SK-N-SH (cell line): ENCODE results near the gene TCN2. TPM values are rescaled to one million over a fixed set of nuclear protein-coding genes. Genes with fewer than 3 reads are reported as not detected.

Experiments used
- CTCF ChIA-PET: fragments of 300-600, 350-600 bp; formaldehyde crosslinking; extraction: SDS; loops from one replicate; lab custom pipeline; 2021; lab: Yijun Ruan, JAX
- POLR2A ChIA-PET: fragments of 350-600 bp; sonication (Branson Sonifier 250); formaldehyde crosslinking; extraction: SDS; loops from one replicate; lab custom pipeline; 2020; ENCODE audit warnings: antibody characterized with exemption, inconsistent platforms; lab: Yijun Ruan, JAX
- DNase-seq: peaks from one replicate; pipeline ENCODE4 v3.0.0; 2012
- H2AFZ ChIP-seq: fragments of 200-600 bp; sonication (generic); 2 replicates; pipeline ENCODE4 v1.8.1; 2016; ENCODE audit warnings: antibody characterized with exemption, mild to moderate bottlenecking, low read depth
- H3F3A ChIP-seq: fragments of 200-600 bp; sonication (generic); replicated peaks from 2 replicates; pipeline ENCODE3; 2016; ENCODE audit warnings: antibody characterized with exemption, mild to moderate bottlenecking; ENCODE audit not compliant: insufficient read depth
- H3K27ac ChIP-seq, 2 experiments: fragments of 200-500 bp in 1 of 2; fragments of 200-600 bp in 1 of 2; sonication (Bioruptor generic) in 1 of 2; sonication (generic), shearing (Covaris generic) in 1 of 2; 2 replicates each; pipeline versions ENCODE4 v1.5.1 to v1.6.1; 2014 to 2016; ENCODE audit warnings: low read depth in 2 of 2, inconsistent platforms in 1 of 2, low read length in 1 of 2, mild to moderate bottlenecking in 1 of 2, mixed read lengths in 1 of 2
- H3K27me3 ChIP-seq: fragments of 200-600 bp; sonication (generic), shearing (Covaris generic); 2 replicates; pipeline ENCODE4 v1.6.1; 2016; ENCODE audit warnings: mixed run types; ENCODE audit not compliant: insufficient read depth
- H3K36me3 ChIP-seq, 2 experiments: fragments of 200-500 bp in 1 of 2; fragments of 200-600 bp in 1 of 2; sonication (Bioruptor generic) in 1 of 2; sonication (generic) in 1 of 2; replicated peaks in 1 of 2; 2 replicates each; pipeline versions ENCODE3 to v1.5.1; 2014 to 2016; ENCODE audit warnings: low read length in 1 of 2, mild to moderate bottlenecking in 1 of 2; ENCODE audit not compliant: insufficient read depth in 2 of 2, control insufficient read depth in 1 of 2
- H3K4me1 ChIP-seq, 2 experiments: fragments of 200-500 bp in 1 of 2; fragments of 200-600 bp in 1 of 2; sonication (Bioruptor generic) in 1 of 2; sonication (generic), shearing (Covaris generic) in 1 of 2; 2 replicates each; pipeline versions ENCODE4 v1.5.1 to v1.6.1; 2014 to 2016; ENCODE audit warnings: low read depth in 1 of 2, low read length in 1 of 2, mixed run types in 1 of 2; ENCODE audit not compliant: insufficient read depth in 2 of 2, control insufficient read depth in 1 of 2
- H3K4me2 ChIP-seq: fragments of 200-600 bp; sonication (generic), shearing (Covaris generic); 2 replicates; pipeline ENCODE4 v1.6.1; 2017; ENCODE audit warnings: mixed run types
- H3K4me3 ChIP-seq, 2 experiments: fragments of 200-500 bp in 1 of 2; fragments of 200-600 bp in 1 of 2; sonication (Bioruptor generic) in 1 of 2; sonication (generic), shearing (Covaris generic) in 1 of 2; 2 replicates each; pipeline versions ENCODE4 v1.5.1 to v1.8.1; 2014 to 2016; ENCODE audit warnings: low read depth in 2 of 2, inconsistent platforms in 1 of 2, low read length in 1 of 2, mild to moderate bottlenecking in 1 of 2, mixed read lengths in 1 of 2, moderate library complexity in 1 of 2
- H3K79me2 ChIP-seq: fragments of 200-600 bp; sonication (generic); 2 replicates; pipeline ENCODE4 v1.8.1; 2017; ENCODE audit warnings: mild to moderate bottlenecking; ENCODE audit not compliant: insufficient read depth
- H3K9ac ChIP-seq: fragments of 200-600 bp; sonication (generic); 2 replicates; pipeline ENCODE4 v1.6.1; 2017; ENCODE audit warnings: mixed run types
- H3K9me2 ChIP-seq: fragments of 200-600 bp; sonication (generic); 2 replicates; pipeline ENCODE4 v1.6.1; 2017; ENCODE audit warnings: mixed run types
- H3K9me3 ChIP-seq: fragments of 200-600 bp; sonication (generic); 2 replicates; pipeline ENCODE4 v1.6.1; 2017; ENCODE audit warnings: mixed run types, mild to moderate bottlenecking, moderate library complexity
- H4K20me1 ChIP-seq: fragments of 200-600 bp; sonication (generic); 2 replicates; pipeline ENCODE4 v1.6.1; 2017; ENCODE audit warnings: mild to moderate bottlenecking, mixed run types; ENCODE audit not compliant: insufficient read depth
- FOSL2 ChIP-seq: IDR thresholded peaks from 2 replicates; pipeline ENCODE4 v1.4.0; 2012; ENCODE audit warnings: low read depth, mild to moderate bottlenecking, moderate library complexity, borderline replicate concordance
- FOXM1 ChIP-seq: IDR thresholded peaks from 2 replicates; pipeline ENCODE4 v1.4.0; 2012; ENCODE audit warnings: low read depth, mild to moderate bottlenecking
- JUND ChIP-seq: IDR thresholded peaks from 2 replicates; pipeline ENCODE4 v1.4.0; 2012
- MEF2A ChIP-seq: IDR thresholded peaks from 2 replicates; pipeline ENCODE4 v1.4.0; 2012; ENCODE audit warnings: low read depth, borderline replicate concordance
- MXI1 ChIP-seq: IDR thresholded peaks from 2 replicates; pipeline ENCODE4 v1.6.1; 2012; ENCODE audit warnings: mild to moderate bottlenecking, low read depth, low read length, improper control_type of control experiment
- NRF1 ChIP-seq: IDR thresholded peaks from 2 replicates; pipeline ENCODE4 v1.6.1; 2012; ENCODE audit warnings: low read depth, mild to moderate bottlenecking, low read length
- POLR2AphosphoS5 ChIP-seq: IDR thresholded peaks from 2 replicates; pipeline ENCODE4 v1.6.1; 2012; ENCODE audit warnings: low read depth, low read length
- RXRA ChIP-seq: IDR thresholded peaks from 2 replicates; pipeline ENCODE4 v1.4.0; 2012; ENCODE audit warnings: low read depth, mild to moderate bottlenecking, borderline replicate concordance
- TAF1 ChIP-seq: IDR thresholded peaks from 2 replicates; pipeline ENCODE4 v1.6.1; 2012; ENCODE audit warnings: low read depth, mild to moderate bottlenecking, low read length, moderate library complexity, borderline replicate concordance
- TEAD4 ChIP-seq: IDR thresholded peaks from 2 replicates; pipeline ENCODE4 v1.4.0; 2012; ENCODE audit warnings: mild to moderate bottlenecking, borderline replicate concordance; ENCODE audit not compliant: insufficient read depth
- YY1 ChIP-seq: IDR thresholded peaks from 2 replicates; pipeline ENCODE4 v1.4.0; 2012; ENCODE audit warnings: low read depth, mild to moderate bottlenecking
- WGBS: methylation state at CpG from one replicate; pipeline ENCODE4 v1.1.6; 2017; ENCODE audit warnings: low lambda C conversion rate; 5-methylcytosine and 5-hydroxymethylcytosine counted together
- polyA plus RNA-seq, 3 experiments: library from polyadenylated mRNA; depleted of rRNA; stranded (reverse); fragments of >200 nt; gene quantifications; 2 replicates each; pipeline ENCODE4 v1.2.3, GENCODE V29; 2012
- TF ChIP-seq, protein P1 (sequence below): IDR thresholded peaks from 2 replicates; pipeline ENCODE4; 2012
- TF ChIP-seq, protein P2 (sequence below): IDR thresholded peaks from 2 replicates; pipeline ENCODE4 v1.4.0; 2012; ENCODE audit warnings: low read depth, borderline replicate concordance
- TF ChIP-seq, protein P3 (sequence below): fragments of 150-350 bp; IDR thresholded peaks from 2 replicates; pipeline ENCODE4 v1.6.1; 2016; ENCODE audit warnings: mild to moderate bottlenecking, low read depth, low read length
- TF ChIP-seq, protein P4 (sequence below): fragments of 200-600 bp; sonication (generic); IDR thresholded peaks from 2 replicates; pipeline ENCODE4 v1.6.1; 2017; ENCODE audit warnings: antibody characterized with exemption, mild to moderate bottlenecking, moderate library complexity

TCN2 gene
- polyA plus RNA-seq, 1 of the 3 experiments (the other 2 are of a cell fraction), result 4.1 TPM

DNA sequence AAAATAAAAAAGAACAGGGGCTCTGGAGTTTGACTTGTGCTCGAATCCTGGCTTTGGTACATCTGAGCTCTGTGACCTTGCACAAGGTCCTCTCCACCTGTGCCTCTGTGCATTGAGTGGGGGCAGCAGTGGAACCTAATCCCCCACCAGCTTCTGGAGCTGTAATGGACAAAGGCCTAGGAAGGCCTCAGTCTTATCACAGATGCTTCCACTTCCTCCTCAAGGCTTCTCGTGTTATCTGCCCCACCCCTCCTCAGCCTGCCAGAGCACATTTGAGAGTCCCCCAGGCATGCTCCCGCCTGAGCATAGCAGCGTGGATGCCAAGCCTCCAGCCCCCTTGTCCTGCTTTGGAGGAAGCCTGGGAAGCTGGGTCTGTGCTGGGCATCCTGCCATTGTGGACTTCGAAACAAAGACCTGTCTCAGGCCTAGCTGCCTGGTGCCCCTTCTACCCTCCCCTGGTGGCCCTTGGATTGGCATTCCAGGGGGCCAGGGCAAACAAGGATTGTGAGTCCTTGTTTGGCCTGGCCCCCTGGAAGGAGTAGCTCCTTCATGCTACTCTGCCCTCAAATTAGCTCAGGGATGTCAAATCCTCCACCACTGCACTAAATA is 43.6 kb downstream of the TCN2 start:
- H3K4me1 ChIP-seq, result peaks cover 3 to 5% of the 10 kb centered on the region in 2 experiments; a peak in 1 of 4 replicates
- no peak overlapping the region; a peak in 2 of 4 replicates for H3K27ac ChIP-seq
- H2AFZ ChIP-seq, result no peak overlapping the region
- no peaks in the 10 kb centered on the region for H3K9me3 ChIP-seq
- DNase-seq, result no peak
- no peaks in the 10 kb centered on the region for H3K9me2 ChIP-seq
- H3K79me2 ChIP-seq, result peaks cover 16% of the 10 kb centered on the region
- no peaks in the 10 kb centered on the region for H3K27me3 ChIP-seq
- no peak overlapping the region for H3K4me3 ChIP-seq
- H3K36me3 ChIP-seq, result no peaks in the 10 kb centered on the region
- H3K9ac ChIP-seq, result no peak overlapping the region
- ChIA-PET POLR2A (interaction anchor here (1.3 kb wide), 1 partner anchor 10 kb away, joined by 4 read pairs; no protein-coding TSS in a partner anchor), CTCF (interaction anchor here (0.8 to 1.9 kb wide), 4 partner anchors 11 to 272 kb away, joined by 3 to 6 read pairs (median 4); no protein-coding TSS in a partner anchor)
- no peak overlapping the region for H3K4me2 ChIP-seq
- H4K20me1 ChIP-seq, result no peaks in the 10 kb centered on the region
- H3F3A ChIP-seq, result peaks cover 8% of the 10 kb centered on the region
- TF ChIP-seq, protein P1, sequence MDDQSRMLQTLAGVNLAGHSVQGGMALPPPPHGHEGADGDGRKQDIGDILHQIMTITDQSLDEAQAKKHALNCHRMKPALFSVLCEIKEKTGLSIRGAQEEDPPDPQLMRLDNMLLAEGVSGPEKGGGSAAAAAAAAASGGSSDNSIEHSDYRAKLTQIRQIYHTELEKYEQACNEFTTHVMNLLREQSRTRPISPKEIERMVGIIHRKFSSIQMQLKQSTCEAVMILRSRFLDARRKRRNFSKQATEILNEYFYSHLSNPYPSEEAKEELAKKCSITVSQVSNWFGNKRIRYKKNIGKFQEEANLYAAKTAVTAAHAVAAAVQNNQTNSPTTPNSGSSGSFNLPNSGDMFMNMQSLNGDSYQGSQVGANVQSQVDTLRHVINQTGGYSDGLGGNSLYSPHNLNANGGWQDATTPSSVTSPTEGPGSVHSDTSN, result no peak
- TF ChIP-seq JUND, result no peak
- no peak for TF ChIP-seq NRF1
- no peak for TF ChIP-seq TAF1
- no peak for TF ChIP-seq RXRA
- TF ChIP-seq, protein P2, sequence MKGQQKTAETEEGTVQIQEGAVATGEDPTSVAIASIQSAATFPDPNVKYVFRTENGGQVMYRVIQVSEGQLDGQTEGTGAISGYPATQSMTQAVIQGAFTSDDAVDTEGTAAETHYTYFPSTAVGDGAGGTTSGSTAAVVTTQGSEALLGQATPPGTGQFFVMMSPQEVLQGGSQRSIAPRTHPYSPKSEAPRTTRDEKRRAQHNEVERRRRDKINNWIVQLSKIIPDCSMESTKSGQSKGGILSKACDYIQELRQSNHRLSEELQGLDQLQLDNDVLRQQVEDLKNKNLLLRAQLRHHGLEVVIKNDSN, result no peak
- no peak for TF ChIP-seq FOXM1
- no peak for TF ChIP-seq MEF2A
- TF ChIP-seq POLR2AphosphoS5, result no peak
- TF ChIP-seq YY1, result no peak
- TF ChIP-seq MXI1, result no peak
- TF ChIP-seq, protein P3, sequence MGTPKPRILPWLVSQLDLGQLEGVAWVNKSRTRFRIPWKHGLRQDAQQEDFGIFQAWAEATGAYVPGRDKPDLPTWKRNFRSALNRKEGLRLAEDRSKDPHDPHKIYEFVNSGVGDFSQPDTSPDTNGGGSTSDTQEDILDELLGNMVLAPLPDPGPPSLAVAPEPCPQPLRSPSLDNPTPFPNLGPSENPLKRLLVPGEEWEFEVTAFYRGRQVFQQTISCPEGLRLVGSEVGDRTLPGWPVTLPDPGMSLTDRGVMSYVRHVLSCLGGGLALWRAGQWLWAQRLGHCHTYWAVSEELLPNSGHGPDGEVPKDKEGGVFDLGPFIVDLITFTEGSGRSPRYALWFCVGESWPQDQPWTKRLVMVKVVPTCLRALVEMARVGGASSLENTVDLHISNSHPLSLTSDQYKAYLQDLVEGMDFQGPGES, result no peak
- TF ChIP-seq TEAD4, result no peak
- TF ChIP-seq, protein P4, sequence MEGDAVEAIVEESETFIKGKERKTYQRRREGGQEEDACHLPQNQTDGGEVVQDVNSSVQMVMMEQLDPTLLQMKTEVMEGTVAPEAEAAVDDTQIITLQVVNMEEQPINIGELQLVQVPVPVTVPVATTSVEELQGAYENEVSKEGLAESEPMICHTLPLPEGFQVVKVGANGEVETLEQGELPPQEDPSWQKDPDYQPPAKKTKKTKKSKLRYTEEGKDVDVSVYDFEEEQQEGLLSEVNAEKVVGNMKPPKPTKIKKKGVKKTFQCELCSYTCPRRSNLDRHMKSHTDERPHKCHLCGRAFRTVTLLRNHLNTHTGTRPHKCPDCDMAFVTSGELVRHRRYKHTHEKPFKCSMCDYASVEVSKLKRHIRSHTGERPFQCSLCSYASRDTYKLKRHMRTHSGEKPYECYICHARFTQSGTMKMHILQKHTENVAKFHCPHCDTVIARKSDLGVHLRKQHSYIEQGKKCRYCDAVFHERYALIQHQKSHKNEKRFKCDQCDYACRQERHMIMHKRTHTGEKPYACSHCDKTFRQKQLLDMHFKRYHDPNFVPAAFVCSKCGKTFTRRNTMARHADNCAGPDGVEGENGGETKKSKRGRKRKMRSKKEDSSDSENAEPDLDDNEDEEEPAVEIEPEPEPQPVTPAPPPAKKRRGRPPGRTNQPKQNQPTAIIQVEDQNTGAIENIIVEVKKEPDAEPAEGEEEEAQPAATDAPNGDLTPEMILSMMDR, result no peak
- TF ChIP-seq FOSL2, result no peak
- 96% methylated on average over 4 of the region's 5 CpGs for WGBS
